ENCODE results near the gene USP22.

Gene USP22

DNA sequence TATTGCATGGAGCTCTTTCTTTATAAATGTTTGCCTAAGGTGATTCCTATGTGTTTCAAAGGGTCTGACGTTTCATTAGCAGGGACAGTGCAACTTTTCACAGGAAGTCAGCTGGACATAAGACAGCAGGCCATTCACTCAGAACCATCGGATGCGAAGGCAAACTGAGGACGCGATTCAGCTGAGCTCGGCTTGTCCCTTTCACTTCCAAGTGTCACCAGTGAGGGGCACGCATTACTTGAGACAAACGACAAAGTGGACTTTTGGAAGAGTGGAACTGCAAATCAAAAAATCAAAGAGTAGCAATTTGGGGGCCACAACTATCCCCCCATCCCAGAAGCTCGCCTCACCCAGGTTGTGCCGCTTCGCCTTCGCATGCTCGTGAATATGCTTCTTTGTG is 14.6 kb downstream of the USP22 start:
- Histone ChIP-seq H3K23ac (ENCODE audit: low read depth, low read length, poor library complexity) (no peak overlapping the region), H3K14ac (ENCODE audit: low read length) (no peak overlapping the region), H2BK12ac (ENCODE audit: low read length) (no peak overlapping the region), H3K4me2 (ENCODE audit: insufficient read depth, low read length, poor library complexity, severe bottlenecking) (no peak overlapping the region), H2BK5ac (ENCODE audit: low read length) (no peak overlapping the region), H3K18ac (ENCODE audit: low read length) (no peak overlapping the region), H4K91ac (ENCODE audit: low read depth, low read length, poor library complexity) (no peak overlapping the region), H3K4ac (ENCODE audit: low read length) (no peak overlapping the region), H3K4me1 (ENCODE audit: control insufficient read depth in 2 of 2, insufficient read depth in 1 of 2, low read depth in 1 of 2, low read length in 2 of 2) (no peaks in the 10 kb centered on the region), H2BK15ac (ENCODE audit: low read length) (no peak overlapping the region), H3K79me1 (ENCODE audit: low read depth, low read length) (peaks cover 9% of the 10 kb centered on the region), H3K27me3 (ENCODE audit: control insufficient read depth in 3 of 3, insufficient read depth in 3 of 3, low read depth in 1 of 3, low read length in 3 of 3) (no peaks in the 10 kb centered on the region), H3K27ac (replicated peaks; ENCODE audit: low read length) (no peak overlapping the region), H2AK5ac (ENCODE audit: low read depth, low read length) (no peak overlapping the region), H4K8ac (ENCODE audit: low read depth, low read length) (no peak overlapping the region), H3K9ac (ENCODE audit: low read depth, low read length, poor library complexity) (no peak overlapping the region), H2BK120ac (ENCODE audit: low read depth, low read length) (no peak overlapping the region), H3K9me3 (replicated peaks in 1 of 2; ENCODE audit: control insufficient read depth in 2 of 2, insufficient read depth in 1 of 2, low read depth in 1 of 2, low read length in 2 of 2) (no peaks in the 10 kb centered on the region), H3K4me3 (ENCODE audit: low read length in 2 of 2) (no peak overlapping the region), H3K36me3 (replicated peaks in 1 of 2; ENCODE audit: control insufficient read depth in 2 of 2, insufficient read depth in 2 of 2, low read length in 2 of 2) (peaks cover 33 to 98% of the 10 kb centered on the region in 2 donors), H2AFZ (ENCODE audit: low read length) (no peak overlapping the region)
- no CpG with 5 or more reads among the region's 13 CpGs for WGBS, 2 donors (ENCODE audit: extremely low coverage in 2 of 2, insufficient read length in 2 of 2, insufficient replicate concordance in 1 of 2)
- no peak for DNase-seq (ENCODE audit: low spot score)

DNA sequence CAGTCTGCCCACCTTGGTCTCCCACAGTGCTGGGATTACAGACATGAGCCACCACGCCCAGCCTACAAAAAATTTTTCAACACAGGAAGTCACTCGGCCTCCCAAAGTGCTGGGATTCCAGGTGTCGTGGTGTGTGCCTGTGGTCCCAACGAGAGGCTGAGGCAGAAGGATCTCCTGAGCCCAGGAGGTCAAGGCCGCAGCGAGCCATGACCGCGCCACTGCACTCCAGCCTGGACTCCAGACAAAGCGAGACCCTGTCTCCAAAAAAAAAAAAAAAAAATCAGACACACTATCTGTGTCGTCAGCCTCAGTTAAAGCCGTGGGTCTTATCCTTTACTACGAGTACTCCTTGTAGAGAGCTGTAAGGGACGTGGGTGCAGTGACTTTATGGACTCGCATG is 15.8 kb downstream of the USP22 start:
- Histone ChIP-seq H3K36me3 (replicated peaks in 1 of 2; ENCODE audit: control insufficient read depth in 2 of 2, insufficient read depth in 2 of 2, low read length in 2 of 2) (peaks cover 33 to 98% of the 10 kb centered on the region in 2 donors), H3K79me1 (ENCODE audit: low read depth, low read length) (peaks cover 9% of the 10 kb centered on the region), H3K14ac (ENCODE audit: low read length) (no peak overlapping the region), H3K9me3 (replicated peaks in 1 of 2; ENCODE audit: control insufficient read depth in 2 of 2, insufficient read depth in 1 of 2, low read depth in 1 of 2, low read length in 2 of 2) (no peaks in the 10 kb centered on the region), H2BK120ac (ENCODE audit: low read depth, low read length) (no peak overlapping the region), H3K23ac (ENCODE audit: low read depth, low read length, poor library complexity) (no peak overlapping the region), H2BK12ac (ENCODE audit: low read length) (no peak overlapping the region), H2AK5ac (ENCODE audit: low read depth, low read length) (no peak overlapping the region), H3K27me3 (ENCODE audit: control insufficient read depth in 3 of 3, insufficient read depth in 3 of 3, low read depth in 1 of 3, low read length in 3 of 3) (no peaks in the 10 kb centered on the region), H2BK5ac (ENCODE audit: low read length) (no peak overlapping the region), H4K91ac (ENCODE audit: low read depth, low read length, poor library complexity) (no peak overlapping the region), H3K4me2 (ENCODE audit: insufficient read depth, low read length, poor library complexity, severe bottlenecking) (no peak overlapping the region), H3K27ac (replicated peaks; ENCODE audit: low read length) (no peak overlapping the region), H3K4ac (ENCODE audit: low read length) (no peak overlapping the region), H3K9ac (ENCODE audit: low read depth, low read length, poor library complexity) (no peak overlapping the region), H3K4me3 (ENCODE audit: low read length in 2 of 2) (no peak overlapping the region), H3K18ac (ENCODE audit: low read length) (no peak overlapping the region), H2AFZ (ENCODE audit: low read length) (no peak overlapping the region), H4K8ac (ENCODE audit: low read depth, low read length) (no peak overlapping the region), H3K4me1 (ENCODE audit: control insufficient read depth in 2 of 2, insufficient read depth in 1 of 2, low read depth in 1 of 2, low read length in 2 of 2) (no peaks in the 10 kb centered on the region), H2BK15ac (ENCODE audit: low read length) (no peak overlapping the region)
- DNase-seq (ENCODE audit: low spot score) = no peak
- WGBS, 2 donors (ENCODE audit: extremely low coverage in 2 of 2, insufficient read length in 2 of 2, insufficient replicate concordance in 1 of 2) = no CpG with 5 or more reads among the region's 14 CpGs

DNA sequence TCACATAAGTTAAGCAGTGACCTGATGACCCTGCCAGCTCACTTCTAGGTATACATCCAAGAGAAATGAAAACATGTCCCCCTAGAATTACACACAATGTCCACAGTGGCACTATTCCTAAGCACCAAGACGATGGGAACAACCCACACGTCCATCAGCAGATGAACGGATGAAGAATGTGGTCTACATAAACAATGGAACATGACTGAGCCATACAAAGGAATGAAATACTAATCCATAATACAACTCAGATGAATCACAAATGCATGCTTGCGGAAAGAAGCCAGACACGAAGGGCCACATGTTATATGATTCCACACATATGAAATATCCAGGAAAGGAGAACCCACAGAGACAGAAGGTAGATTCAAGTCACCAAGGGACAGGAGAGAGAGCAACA is 17.4 kb downstream of the USP22 start:
- no CpG with 5 or more reads among the region's 5 CpGs for WGBS, 2 donors (ENCODE audit: extremely low coverage in 2 of 2, insufficient read length in 2 of 2, insufficient replicate concordance in 1 of 2)
- no peak overlapping the region for H3K9ac ChIP-seq (ENCODE audit: low read depth, low read length, poor library complexity)
- H3K9me3 ChIP-seq (replicated peaks in 1 of 2; ENCODE audit: control insufficient read depth in 2 of 2, insufficient read depth in 1 of 2, low read depth in 1 of 2, low read length in 2 of 2) = no peaks in the 10 kb centered on the region
- H2AFZ ChIP-seq (ENCODE audit: low read length) = no peak overlapping the region
- H3K23ac ChIP-seq (ENCODE audit: low read depth, low read length, poor library complexity) = no peak overlapping the region
- no peak overlapping the region for H2BK12ac ChIP-seq (ENCODE audit: low read length)
- H2BK120ac ChIP-seq (ENCODE audit: low read depth, low read length) = no peak overlapping the region
- H4K91ac ChIP-seq (ENCODE audit: low read depth, low read length, poor library complexity) = no peak overlapping the region
- H2BK5ac ChIP-seq (ENCODE audit: low read length) = no peak overlapping the region
- H3K4me2 ChIP-seq (ENCODE audit: insufficient read depth, low read length, poor library complexity, severe bottlenecking) = no peak overlapping the region
- H4K8ac ChIP-seq (ENCODE audit: low read depth, low read length) = no peak overlapping the region
- H3K18ac ChIP-seq (ENCODE audit: low read length) = no peak overlapping the region
- no peaks in the 10 kb centered on the region for H3K4me1 ChIP-seq (ENCODE audit: control insufficient read depth in 2 of 2, insufficient read depth in 1 of 2, low read depth in 1 of 2, low read length in 2 of 2)
- DNase-seq (ENCODE audit: low spot score) = no peak
- H3K36me3 ChIP-seq (replicated peaks in 1 of 2; ENCODE audit: control insufficient read depth in 2 of 2, insufficient read depth in 2 of 2, low read length in 2 of 2) = peaks cover 45 to 100% of the 10 kb centered on the region in 2 donors
- H2AK5ac ChIP-seq (ENCODE audit: low read depth, low read length) = no peak overlapping the region
- no peak overlapping the region for H2BK15ac ChIP-seq (ENCODE audit: low read length)
- peaks cover 11% of the 10 kb centered on the region for H3K79me1 ChIP-seq (ENCODE audit: low read depth, low read length)
- no peak overlapping the region for H3K4ac ChIP-seq (ENCODE audit: low read length)
- no peak overlapping the region for H3K4me3 ChIP-seq (ENCODE audit: low read length in 2 of 2)
- H3K14ac ChIP-seq (ENCODE audit: low read length) = no peak overlapping the region
- H3K27ac ChIP-seq (replicated peaks; ENCODE audit: low read length) = no peak overlapping the region
- H3K27me3 ChIP-seq (ENCODE audit: control insufficient read depth in 3 of 3, insufficient read depth in 3 of 3, low read depth in 1 of 3, low read length in 3 of 3) = no peaks in the 10 kb centered on the region

DNA sequence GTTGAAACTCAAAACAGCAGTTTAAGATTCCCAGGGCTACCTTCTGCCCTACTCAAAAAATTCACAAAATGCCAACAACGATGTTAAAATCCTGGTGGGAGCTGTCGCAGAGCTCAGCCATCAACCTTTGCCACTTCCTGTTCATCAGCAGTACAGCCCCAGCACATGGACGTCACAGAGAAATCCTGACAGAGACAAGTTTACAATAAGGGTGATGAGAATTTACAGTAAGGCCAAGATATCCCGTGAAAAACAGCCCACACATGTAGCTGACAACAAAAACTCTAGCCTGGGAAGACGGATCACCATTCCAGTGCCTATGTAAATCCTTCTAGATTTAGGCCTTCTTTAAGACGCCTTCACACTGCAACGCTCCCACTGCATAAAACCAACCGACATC is 18.8 kb downstream of the USP22 start:
- no peak overlapping the region for H2BK15ac ChIP-seq (ENCODE audit: low read length)
- H4K8ac ChIP-seq (ENCODE audit: low read depth, low read length) = no peak overlapping the region
- H2AK5ac ChIP-seq (ENCODE audit: low read depth, low read length) = no peak overlapping the region
- H3K9me3 ChIP-seq (replicated peaks in 1 of 2; ENCODE audit: control insufficient read depth in 2 of 2, insufficient read depth in 1 of 2, low read depth in 1 of 2, low read length in 2 of 2) = no peaks in the 10 kb centered on the region
- no CpG with 5 or more reads among the region's 8 CpGs for WGBS, 2 donors (ENCODE audit: extremely low coverage in 2 of 2, insufficient read length in 2 of 2, insufficient replicate concordance in 1 of 2)
- no peak overlapping the region for H3K4me3 ChIP-seq (ENCODE audit: low read length in 2 of 2)
- H4K91ac ChIP-seq (ENCODE audit: low read depth, low read length, poor library complexity) = no peak overlapping the region
- no peak overlapping the region for H3K23ac ChIP-seq (ENCODE audit: low read depth, low read length, poor library complexity)
- no peaks in the 10 kb centered on the region for H3K27me3 ChIP-seq (ENCODE audit: control insufficient read depth in 3 of 3, insufficient read depth in 3 of 3, low read depth in 1 of 3, low read length in 3 of 3)
- H3K4me2 ChIP-seq (ENCODE audit: insufficient read depth, low read length, poor library complexity, severe bottlenecking) = no peak overlapping the region
- H3K27ac ChIP-seq (replicated peaks; ENCODE audit: low read length) = no peak overlapping the region
- H3K4ac ChIP-seq (ENCODE audit: low read length) = no peak overlapping the region
- no peak for DNase-seq (ENCODE audit: low spot score)
- H3K36me3 ChIP-seq (replicated peaks in 1 of 2; ENCODE audit: control insufficient read depth in 2 of 2, insufficient read depth in 2 of 2, low read length in 2 of 2) = peaks cover 55 to 100% of the 10 kb centered on the region in 2 donors
- no peaks in the 10 kb centered on the region for H3K4me1 ChIP-seq (ENCODE audit: control insufficient read depth in 2 of 2, insufficient read depth in 1 of 2, low read depth in 1 of 2, low read length in 2 of 2)
- H2BK120ac ChIP-seq (ENCODE audit: low read depth, low read length) = no peak overlapping the region
- H3K18ac ChIP-seq (ENCODE audit: low read length) = no peak overlapping the region
- H2AFZ ChIP-seq (ENCODE audit: low read length) = no peak overlapping the region
- H3K9ac ChIP-seq (ENCODE audit: low read depth, low read length, poor library complexity) = no peak overlapping the region
- H3K79me1 ChIP-seq (ENCODE audit: low read depth, low read length) = peaks cover 11% of the 10 kb centered on the region
- no peak overlapping the region for H3K14ac ChIP-seq (ENCODE audit: low read length)
- H2BK5ac ChIP-seq (ENCODE audit: low read length) = no peak overlapping the region
- H2BK12ac ChIP-seq (ENCODE audit: low read length) = no peak overlapping the region

Measured in neuronal stem cell (in vitro differentiated cells).